Hepatic stellate cell (primary cell): ENCODE measurements around the gene IVD.
A peak's percentile ranks its signal among the peaks of the same experiment; 100 is the strongest.

Experiments used
- DNase-seq: peaks from one replicate; pipeline ENCODE4 v3.0.0; 2011; ENCODE audit warnings: low spot score

Gene IVD

GRCh38 chr15:40415226-40415625 is 9.6 kb downstream of the IVD start:
- DNase-seq, result no peak

- no peak for DNase-seq
Observed at GRCh38 chr15:40416056-40416455, 10.5 kb downstream of the IVD start.

DNA sequence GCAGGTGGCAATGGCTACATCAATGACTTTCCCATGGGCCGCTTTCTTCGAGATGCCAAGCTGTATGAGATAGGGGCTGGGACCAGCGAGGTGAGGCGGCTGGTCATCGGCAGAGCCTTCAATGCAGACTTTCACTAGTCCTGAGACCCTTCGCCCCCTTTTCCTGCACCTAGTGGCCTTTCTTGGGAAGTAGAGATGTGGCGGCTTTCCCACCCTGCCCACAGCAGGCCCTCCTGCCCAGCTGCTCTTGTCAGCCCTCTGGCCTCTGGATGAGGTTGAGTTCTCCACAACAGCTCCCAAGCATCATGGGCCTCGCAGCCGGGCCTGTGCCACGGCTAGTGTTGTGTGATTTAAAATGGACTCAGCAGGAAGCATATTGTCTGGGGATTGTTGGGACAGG is 12.5 kb downstream of the IVD start:
- DNase-seq, result no peak

DNA sequence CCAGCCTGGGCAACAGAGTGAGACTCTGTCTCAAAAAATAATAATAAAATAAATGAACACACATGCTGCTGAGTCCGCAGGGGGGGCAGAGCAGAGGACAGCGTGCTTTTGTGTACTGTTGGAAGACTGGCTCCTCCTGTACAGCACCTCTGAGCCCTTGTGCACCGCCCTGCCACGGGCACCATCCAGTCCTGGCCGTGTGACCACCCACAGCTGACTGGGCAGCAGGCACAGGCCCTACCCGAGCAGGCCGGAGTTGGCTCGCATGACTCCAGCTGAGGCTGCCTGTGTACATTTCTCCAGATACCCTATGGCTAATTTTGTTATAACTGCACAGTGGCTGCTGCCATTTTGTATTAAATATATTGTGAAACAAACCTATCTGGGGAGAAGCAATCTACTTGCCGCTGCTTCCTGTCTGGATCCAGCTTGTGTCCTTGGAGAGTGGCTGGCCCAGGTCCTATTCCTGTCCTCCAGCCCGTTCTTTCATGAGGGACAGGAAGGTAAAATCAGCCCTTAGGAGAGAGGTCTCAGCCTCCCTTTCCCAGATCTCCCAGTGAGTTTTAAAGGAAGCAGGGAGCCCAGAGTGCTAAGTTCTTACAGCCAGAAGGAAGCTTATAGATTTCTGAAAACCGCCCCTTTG is 14.6 kb downstream of the IVD start:
- DNase-seq, result no peak

DNA sequence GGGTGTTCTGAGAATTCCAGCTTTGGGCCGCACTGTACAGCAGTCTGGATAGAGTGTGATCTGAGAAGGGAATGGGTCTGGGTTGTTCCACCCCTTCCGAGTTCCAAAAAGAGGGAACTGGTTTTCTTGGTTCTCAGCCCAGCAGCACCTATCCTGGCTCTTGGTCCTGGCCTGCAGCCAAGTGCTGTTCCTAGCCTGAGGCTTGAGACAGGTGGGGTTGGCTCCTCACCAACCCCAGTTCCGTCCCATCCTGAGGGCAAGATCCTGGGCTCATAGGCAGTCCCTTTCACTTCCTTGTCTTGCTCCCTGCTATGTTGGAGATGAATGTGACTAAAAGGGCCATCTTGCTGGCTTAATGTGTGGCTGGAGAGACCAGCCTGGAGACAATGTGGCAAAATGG is 15.2 kb downstream of the IVD start:
- DNase-seq, result no peak

- DNase-seq, result peak; percentile 85
Observed at GRCh38 chr15:40421246-40422157, 15.9 kb downstream of the IVD start.

DNA sequence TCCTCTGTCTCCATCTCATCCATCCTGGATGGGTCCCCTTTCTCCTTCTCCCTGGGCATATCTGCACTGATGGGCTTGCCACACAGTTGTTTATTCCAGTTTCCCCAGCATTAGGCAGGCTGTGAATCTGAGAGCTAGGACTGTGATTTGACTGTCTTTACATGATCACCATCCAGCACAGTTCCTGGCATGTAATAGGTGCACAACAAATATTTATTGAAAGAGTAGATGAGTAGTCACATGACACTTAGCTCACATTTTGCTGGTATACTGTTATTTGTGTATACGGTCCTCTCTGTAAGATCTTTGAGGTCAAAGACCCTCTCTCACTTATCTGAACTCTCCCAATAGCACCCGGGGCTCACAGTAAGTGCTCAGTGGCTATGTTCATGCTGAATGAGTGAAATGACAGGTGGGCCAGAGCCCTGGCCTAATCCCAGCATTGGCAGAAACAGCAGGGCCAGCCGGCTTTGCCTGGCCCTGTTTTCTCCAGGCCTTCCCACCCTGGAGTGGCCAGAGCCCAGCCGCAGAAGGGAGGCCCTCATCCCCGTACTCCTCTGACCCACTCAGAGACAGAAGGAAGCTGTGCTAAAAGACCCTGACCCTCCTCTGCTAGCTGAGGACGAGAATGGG is 19.0 kb downstream of the IVD start:
- DNase-seq, result no peak

DNA sequence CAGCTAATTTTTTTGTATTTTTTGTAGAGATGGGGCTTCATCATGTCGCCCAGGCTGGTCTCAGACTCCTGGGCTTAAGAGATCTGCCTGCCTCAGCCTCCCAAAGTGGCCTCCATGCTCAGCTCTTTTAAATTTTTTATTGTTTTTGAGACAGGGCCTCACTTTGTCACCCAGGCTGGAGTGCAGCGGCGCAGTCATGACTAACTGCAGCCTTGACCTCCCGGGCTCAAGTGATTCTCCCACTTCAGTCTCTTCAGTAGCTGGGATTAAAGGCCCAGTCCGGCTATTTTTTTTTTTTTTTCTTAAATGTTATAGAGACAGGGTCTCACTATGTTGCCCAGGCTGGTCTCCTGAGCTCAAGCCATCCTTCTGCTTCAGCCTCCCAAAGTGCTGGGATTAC is 20.1 kb downstream of the IVD start:
- no peak for DNase-seq

DNA sequence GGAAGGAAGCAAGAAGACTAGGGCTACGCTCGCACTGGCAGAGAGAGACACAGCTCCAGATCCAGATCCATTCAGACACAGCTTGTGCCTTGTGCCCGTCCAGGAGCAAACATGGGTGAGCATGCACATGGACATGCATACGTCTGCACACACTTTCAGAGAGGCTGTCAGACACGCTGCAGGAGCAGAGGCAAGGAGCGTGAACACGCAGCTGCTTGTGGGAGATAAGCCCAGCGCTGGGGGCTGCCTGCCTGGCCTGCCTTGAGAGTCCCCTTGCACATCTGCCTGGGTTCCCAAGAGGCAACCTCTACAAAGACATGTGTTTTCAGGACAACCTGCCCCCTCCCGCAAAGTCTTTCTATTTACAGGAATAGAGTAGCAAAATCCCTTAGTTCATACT is 21.6 kb downstream of the IVD start:
- DNase-seq, result no peak

- DNase-seq, result no peak
Observed at GRCh38 chr15:40428185-40428584, 22.6 kb downstream of the IVD start.

DNA sequence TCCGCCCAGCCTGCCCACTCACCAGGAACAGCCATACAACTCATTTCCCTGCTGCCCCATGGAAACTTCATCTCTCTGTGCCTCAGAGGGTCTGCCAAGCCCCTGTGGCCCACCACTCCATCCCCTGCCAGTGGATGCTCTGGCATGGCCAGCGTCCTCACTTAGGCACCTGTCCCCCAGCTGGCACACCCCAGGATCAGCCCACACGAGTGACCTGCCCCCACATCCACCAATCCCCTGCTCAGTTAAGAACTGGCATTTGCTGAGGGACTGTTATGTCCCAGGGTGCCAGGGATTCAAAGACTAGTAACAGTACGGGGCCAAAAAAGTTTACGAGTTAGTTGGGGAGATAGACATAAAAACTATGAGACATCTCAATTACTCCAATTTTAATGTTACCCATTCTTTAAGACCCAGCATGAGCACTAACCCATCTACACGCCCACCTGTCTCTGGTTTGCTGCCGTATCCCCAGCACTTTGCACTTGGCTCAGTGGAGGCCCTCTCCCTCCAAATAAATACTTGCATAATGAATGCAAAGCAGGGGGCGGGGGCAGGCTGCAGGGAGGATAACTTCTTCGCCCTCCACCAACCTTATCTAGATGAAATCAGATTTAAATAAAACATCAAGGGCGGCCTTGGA is 23.6 kb downstream of the IVD start:
- DNase-seq, result no peak

DNA sequence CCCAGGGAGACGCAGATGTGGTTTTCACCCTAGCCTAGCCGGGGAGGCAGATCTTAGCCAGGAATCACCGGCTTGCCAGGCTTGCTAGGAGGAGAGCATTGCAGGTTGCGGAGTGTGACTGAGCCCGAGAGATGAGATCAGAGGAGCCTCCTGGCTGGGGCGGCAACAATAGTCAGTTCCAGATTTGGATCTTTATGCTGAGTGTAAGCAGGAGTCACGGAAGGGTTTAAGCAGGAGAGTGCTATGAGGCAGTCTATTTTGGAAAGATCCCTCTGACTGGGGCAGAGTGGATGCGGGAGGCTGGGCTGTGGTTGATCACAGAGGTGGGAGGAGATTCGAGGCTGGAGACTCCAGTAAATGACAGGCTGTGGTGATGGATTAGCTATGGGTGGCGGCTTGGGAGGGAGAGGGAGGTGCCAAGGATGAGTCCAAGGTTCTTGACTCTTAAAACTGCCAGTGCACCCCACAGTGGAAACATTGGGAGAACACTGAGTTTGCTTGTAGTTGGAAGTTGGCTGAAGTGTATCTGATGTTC is 24.7 kb downstream of the IVD start:
- peak; percentile 84 for DNase-seq

GRCh38 chr15:40435023-40435709 is 29.6 kb downstream of the IVD start:
- no peak for DNase-seq

GRCh38 chr15:40435710-40436089 is 30.1 kb downstream of the IVD start:
- DNase-seq, result no peak

GRCh38 chr15:40436116-40436891 is 30.7 kb downstream of the IVD start:
- DNase-seq, result peak; percentile 55

DNA sequence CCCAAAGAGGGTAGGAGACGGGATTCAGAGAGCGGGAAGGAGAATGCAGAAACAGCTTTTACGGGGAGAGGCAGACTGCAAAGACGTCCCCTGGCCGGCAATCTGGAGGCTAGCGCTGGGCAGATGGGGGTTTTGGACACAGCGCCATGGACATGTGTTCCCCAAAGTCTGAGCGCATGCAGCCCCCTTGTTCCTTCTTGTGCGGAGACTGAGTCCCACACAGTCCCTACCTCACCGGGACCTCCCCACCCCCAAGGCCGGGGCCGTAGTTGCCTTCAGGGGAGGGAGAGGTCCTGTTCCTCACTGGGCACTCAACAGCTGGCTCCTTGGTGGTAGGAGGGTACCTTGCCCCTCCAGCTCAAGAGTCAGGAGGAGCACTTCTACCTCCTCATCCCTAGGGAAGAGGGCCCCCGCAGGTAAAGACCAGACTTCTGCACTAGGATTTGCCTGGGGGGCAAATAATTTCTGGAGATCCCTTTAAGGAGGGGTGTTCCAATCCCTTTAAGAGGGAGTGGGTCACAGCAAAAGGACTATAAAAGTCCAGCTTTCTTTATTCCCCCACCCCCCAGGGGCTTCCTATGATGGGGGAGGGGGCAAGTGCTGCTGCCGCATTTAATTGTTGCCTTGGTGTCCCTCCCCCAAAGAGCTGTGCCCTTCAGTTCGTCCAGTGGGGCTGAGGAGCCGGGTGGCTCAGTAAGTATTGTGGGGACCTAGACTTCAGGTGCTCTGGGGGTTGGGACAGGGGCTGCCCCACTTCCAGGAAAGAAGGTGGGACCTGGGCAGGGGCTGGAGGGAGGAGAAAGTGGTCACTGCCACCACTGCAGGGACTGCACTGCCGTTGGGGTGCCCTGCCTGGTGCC is 31.5 kb downstream of the IVD start:
- no peak for DNase-seq

DNA sequence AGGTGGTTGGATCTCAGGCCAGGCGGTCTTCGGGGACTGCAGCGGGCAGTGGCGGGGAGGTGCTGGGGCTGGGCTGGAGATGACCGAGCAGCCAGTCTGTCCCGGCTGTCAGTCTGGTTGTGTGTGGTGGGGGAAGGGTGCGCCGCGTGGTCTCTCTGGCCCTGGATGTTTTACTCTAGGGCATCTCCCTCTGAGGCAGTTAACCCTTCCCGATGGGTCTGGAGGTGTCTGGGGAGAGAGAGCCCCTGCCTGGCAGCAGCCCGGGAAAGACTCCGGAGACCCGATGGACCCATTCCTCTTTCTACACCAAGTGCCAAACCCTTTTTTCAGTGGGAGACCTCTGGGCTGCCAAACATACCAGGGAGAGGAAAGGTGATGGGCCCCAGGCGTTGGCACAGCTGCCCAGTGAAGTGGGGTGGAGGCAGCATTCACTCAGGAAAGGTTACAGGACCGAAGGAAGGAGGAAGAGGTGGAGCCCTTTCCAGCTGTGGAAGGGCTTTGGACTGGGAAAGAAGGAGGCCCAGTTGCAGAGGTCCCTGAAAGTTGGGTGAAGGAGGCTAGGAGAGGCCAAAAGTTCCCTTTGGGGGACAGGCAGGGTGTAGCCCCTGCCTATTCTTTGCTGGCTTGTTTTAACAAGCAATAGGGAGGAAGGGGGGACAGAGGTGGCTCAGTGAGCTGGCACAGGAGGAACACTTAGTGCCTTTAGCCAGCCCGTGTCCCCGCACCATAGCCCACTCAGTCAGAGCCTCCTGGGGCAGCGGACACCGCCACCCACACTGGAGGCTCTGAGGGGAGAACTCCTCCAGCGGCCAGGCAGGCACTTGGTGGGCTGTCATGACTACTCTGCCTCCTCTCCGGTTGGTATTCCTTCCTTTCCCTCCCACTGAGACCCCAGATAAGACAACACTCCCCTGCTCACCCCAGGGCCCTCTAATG is 32.4 kb downstream of the IVD start:
- DNase-seq, result no peak

DNA sequence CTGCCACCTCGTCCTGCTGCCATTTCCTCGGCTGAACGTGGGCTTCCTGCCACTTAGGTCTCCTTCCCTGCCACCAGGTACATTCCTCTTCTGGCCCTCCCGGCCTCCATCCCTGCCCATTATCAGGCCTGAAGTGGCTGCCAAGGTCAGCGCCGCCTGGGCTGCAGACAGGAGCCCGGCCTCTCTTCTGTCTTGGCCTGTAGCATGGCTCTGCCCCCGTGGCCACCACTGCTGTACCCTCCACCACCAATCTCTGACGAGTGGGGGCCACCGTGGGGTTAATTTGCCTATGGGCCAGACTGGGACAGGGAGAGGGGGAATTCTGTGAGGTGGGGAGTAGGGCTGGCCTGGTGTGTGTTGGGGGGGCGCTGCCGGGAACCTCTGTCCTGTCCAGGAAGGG is 33.1 kb downstream of the IVD start:
- DNase-seq, result no peak

DNA sequence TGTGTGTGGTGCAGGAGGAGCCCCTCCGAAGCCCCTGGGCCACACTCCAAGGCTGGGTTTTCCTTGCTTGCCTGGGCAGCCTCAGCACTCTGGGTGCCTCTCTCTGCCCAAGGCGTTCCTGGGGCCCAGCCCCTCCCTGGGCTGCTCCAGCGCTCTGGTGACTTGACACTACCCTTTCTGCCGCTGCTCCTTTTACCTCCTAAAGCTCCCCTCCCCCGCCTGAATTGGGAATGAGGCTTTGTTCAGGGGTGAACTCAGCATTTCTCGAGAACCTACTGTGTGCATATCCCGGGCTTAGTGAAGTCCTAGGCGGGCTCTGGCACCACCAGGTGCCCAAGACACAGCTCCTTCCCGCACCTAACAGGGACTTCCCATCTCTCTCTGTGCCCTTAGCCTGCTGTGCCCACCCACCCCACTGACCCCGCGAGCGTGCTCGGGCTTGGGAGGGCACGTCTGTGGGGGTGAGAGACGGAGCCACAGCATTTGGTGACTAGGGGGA is 33.9 kb downstream of the IVD start:
- no peak for DNase-seq
